HepG2 (cell line): ENCODE data around the gene TXNDC11.

Experiments
- CREM ChIP-seq, 2 experiments: sonication (generic) in 1 of 2; formaldehyde crosslinking in 1 of 2; IDR thresholded peaks; 2 replicates each; pipeline versions ENCODE4 v1.4.0 to v1.6.1; 2016 to 2020; ENCODE audit warnings: antibody characterized with exemption in 1 of 2, mild to moderate bottlenecking in 1 of 2, missing genetic modification reagents in 1 of 2
- KDM1A ChIP-seq: IDR thresholded peaks from 2 replicates; pipeline ENCODE4 v1.6.1; 2016; ENCODE audit warnings: missing compliant biosample characterization
- NFYB ChIP-seq: sonication (generic); formaldehyde crosslinking; IDR thresholded peaks from 2 replicates; pipeline ENCODE4 v1.4.0; 2020; ENCODE audit warnings: missing genetic modification reagents
- NR2C2 ChIP-seq: sonication (generic); formaldehyde crosslinking; IDR thresholded peaks from 2 replicates; pipeline ENCODE4 v1.4.0; 2020; ENCODE audit warnings: missing genetic modification reagents, mild to moderate bottlenecking, moderate library complexity, borderline replicate concordance
- RFX5 ChIP-seq: IDR thresholded peaks from 2 replicates; pipeline ENCODE4 v1.6.1; 2011; ENCODE audit warnings: low read depth, low read length, improper control_type of control experiment
- ZNF883 ChIP-seq: sonication (generic); formaldehyde crosslinking; IDR thresholded peaks from 2 replicates; pipeline ENCODE4 v1.5.1; 2020; ENCODE audit warnings: mild to moderate bottlenecking, missing genetic modification reagents; ENCODE audit errors: not compliant biosample characterization
- TF ChIP-seq, protein P1 (sequence below): sonication (generic); formaldehyde crosslinking; IDR thresholded peaks from 2 replicates; pipeline ENCODE4 v1.4.0; 2020; ENCODE audit warnings: mild to moderate bottlenecking, missing genetic modification reagents
- TF ChIP-seq, protein P2 (sequence below): sonication (generic); formaldehyde crosslinking; IDR thresholded peaks from 2 replicates; pipeline ENCODE4 v1.8.1; 2022; ENCODE audit warnings: mild to moderate bottlenecking, missing genetic modification reagents
- TF ChIP-seq, protein P3 (sequence below), 2 experiments: IDR thresholded peaks; 2 replicates each; pipeline ENCODE4 v1.6.1; 2011 to 2012; ENCODE audit warnings: low read length in 2 of 2, borderline replicate concordance in 1 of 2, low read depth in 1 of 2, mild to moderate bottlenecking in 1 of 2, moderate library complexity in 1 of 2

DNA sequence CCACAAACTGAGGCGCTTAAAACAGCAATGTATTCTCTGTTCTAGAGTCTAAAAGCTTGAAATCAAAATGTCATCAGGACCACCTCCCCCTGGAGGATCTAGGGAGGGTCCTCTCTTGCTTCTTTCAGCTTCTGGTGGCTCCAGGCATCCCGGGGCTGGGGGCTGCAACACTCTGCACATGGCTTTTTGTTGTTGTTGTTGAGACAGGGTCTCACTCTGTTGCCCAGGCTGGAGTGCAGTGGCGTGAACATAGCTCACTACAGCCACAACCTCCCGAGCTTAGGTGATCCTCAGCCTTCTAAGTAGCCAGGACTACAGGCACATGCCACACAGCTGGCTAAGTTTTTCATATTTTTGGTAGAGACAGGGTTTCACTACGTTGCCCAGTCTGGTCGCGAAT is 111.4 kb downstream of the TXNDC11 start:
- TF ChIP-seq, protein P1, sequence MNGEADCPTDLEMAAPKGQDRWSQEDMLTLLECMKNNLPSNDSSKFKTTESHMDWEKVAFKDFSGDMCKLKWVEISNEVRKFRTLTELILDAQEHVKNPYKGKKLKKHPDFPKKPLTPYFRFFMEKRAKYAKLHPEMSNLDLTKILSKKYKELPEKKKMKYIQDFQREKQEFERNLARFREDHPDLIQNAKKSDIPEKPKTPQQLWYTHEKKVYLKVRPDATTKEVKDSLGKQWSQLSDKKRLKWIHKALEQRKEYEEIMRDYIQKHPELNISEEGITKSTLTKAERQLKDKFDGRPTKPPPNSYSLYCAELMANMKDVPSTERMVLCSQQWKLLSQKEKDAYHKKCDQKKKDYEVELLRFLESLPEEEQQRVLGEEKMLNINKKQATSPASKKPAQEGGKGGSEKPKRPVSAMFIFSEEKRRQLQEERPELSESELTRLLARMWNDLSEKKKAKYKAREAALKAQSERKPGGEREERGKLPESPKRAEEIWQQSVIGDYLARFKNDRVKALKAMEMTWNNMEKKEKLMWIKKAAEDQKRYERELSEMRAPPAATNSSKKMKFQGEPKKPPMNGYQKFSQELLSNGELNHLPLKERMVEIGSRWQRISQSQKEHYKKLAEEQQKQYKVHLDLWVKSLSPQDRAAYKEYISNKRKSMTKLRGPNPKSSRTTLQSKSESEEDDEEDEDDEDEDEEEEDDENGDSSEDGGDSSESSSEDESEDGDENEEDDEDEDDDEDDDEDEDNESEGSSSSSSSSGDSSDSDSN (CRISPR knock-in tag): no peak
- TF ChIP-seq ZNF883: no peak
- no peak for TF ChIP-seq CREM (IDR thresholded peaks at IDR 0.05)
- no peak for TF ChIP-seq CREM (CRISPR knock-in tag; IDR thresholded peaks at IDR 0.05)
- no peak for TF ChIP-seq KDM1A (CRISPR knock-in tag)
- TF ChIP-seq, protein P2, sequence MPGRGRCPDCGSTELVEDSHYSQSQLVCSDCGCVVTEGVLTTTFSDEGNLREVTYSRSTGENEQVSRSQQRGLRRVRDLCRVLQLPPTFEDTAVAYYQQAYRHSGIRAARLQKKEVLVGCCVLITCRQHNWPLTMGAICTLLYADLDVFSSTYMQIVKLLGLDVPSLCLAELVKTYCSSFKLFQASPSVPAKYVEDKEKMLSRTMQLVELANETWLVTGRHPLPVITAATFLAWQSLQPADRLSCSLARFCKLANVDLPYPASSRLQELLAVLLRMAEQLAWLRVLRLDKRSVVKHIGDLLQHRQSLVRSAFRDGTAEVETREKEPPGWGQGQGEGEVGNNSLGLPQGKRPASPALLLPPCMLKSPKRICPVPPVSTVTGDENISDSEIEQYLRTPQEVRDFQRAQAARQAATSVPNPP (CRISPR knock-in tag): no peak
- TF ChIP-seq NFYB (CRISPR knock-in tag): no peak
- no peak for TF ChIP-seq RFX5
- TF ChIP-seq NR2C2 (CRISPR knock-in tag): no peak
- TF ChIP-seq, protein P3, sequence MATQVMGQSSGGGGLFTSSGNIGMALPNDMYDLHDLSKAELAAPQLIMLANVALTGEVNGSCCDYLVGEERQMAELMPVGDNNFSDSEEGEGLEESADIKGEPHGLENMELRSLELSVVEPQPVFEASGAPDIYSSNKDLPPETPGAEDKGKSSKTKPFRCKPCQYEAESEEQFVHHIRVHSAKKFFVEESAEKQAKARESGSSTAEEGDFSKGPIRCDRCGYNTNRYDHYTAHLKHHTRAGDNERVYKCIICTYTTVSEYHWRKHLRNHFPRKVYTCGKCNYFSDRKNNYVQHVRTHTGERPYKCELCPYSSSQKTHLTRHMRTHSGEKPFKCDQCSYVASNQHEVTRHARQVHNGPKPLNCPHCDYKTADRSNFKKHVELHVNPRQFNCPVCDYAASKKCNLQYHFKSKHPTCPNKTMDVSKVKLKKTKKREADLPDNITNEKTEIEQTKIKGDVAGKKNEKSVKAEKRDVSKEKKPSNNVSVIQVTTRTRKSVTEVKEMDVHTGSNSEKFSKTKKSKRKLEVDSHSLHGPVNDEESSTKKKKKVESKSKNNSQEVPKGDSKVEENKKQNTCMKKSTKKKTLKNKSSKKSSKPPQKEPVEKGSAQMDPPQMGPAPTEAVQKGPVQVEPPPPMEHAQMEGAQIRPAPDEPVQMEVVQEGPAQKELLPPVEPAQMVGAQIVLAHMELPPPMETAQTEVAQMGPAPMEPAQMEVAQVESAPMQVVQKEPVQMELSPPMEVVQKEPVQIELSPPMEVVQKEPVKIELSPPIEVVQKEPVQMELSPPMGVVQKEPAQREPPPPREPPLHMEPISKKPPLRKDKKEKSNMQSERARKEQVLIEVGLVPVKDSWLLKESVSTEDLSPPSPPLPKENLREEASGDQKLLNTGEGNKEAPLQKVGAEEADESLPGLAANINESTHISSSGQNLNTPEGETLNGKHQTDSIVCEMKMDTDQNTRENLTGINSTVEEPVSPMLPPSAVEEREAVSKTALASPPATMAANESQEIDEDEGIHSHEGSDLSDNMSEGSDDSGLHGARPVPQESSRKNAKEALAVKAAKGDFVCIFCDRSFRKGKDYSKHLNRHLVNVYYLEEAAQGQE (IDR thresholded peaks at IDR 0.05; ENCODE audit: borderline replicate concordance in 1 of 2, low read depth in 1 of 2, low read length in 2 of 2): no peak
